Panc1 (cell line): Measurements from ENCODE around the gene SKIC2.
"Not testable (repeated sequence)": the region's sequence is repeated elsewhere in the genome, so short reads cannot be mapped to it uniquely, and the experiment has no call there.

Source experiments
- CTCF ChIP-seq: fragments of 450-650 bp; IDR thresholded peaks from 2 replicates; pipeline ENCODE4 v1.5.1; 2017; ENCODE audit warnings: mild to moderate bottlenecking
- TCF7L2 ChIP-seq: IDR thresholded peaks from 2 replicates; pipeline ENCODE4 v1.6.1; 2011; ENCODE audit warnings: mild to moderate bottlenecking, low read depth, low read length, inconsistent platforms

- TF ChIP-seq CTCF, TCF7L2: not testable (repeated sequence)
Observed at GRCh38 chr6:32004393-32004792, 45.4 kb downstream of the SKIC2 start.
